DOHH2 (cell line): ENCODE measurements around the gene AIM2.

Experiments used
- H3F3A ChIP-seq: fragments of 200-600 bp; sonication (generic), shearing (Covaris generic); 2 replicates; pipeline ENCODE4 v1.6.0; 2016; ENCODE audit warnings: antibody characterized with exemption, mild to moderate bottlenecking; ENCODE audit not compliant: control insufficient read depth, insufficient read depth
- H3K27ac ChIP-seq: fragments of 200-600 bp; sonication (generic); 2 replicates; pipeline ENCODE4 v1.5.1; 2014; ENCODE audit warnings: low read depth, mild to moderate bottlenecking, low read length, moderate library complexity
- H3K27me3 ChIP-seq: fragments of 200-600 bp; sonication (generic); 2 replicates; pipeline ENCODE4 v1.6.1; 2014; ENCODE audit warnings: mild to moderate bottlenecking, low read length, mixed read lengths; ENCODE audit not compliant: control insufficient read depth
- H3K36me3 ChIP-seq: fragments of 200-600 bp; sonication (generic); 2 replicates; pipeline ENCODE4 v1.6.1; 2014; ENCODE audit warnings: mild to moderate bottlenecking, low read length, moderate library complexity, mixed read lengths; ENCODE audit not compliant: control insufficient read depth
- H3K4me1 ChIP-seq: fragments of 200-600 bp; sonication (generic); 2 replicates; pipeline ENCODE4 v1.6.1; 2014; ENCODE audit warnings: mild to moderate bottlenecking, low read length, mixed read lengths; ENCODE audit not compliant: control insufficient read depth
- H3K4me2 ChIP-seq: fragments of 200-600 bp; sonication (generic); 2 replicates; pipeline ENCODE4 v1.6.0; 2014; ENCODE audit warnings: mild to moderate bottlenecking, low read length, moderate library complexity
- H3K4me3 ChIP-seq: fragments of 200-600 bp; sonication (generic); 2 replicates; pipeline ENCODE4 v1.5.1; 2014; ENCODE audit warnings: mild to moderate bottlenecking, low read length, mixed read lengths
- H3K79me2 ChIP-seq: fragments of 200-600 bp; sonication (generic); 2 replicates; pipeline ENCODE4 v1.6.1; 2014; ENCODE audit warnings: mild to moderate bottlenecking, low read length, mixed read lengths; ENCODE audit not compliant: control insufficient read depth
- H3K9me2 ChIP-seq: fragments of 200-600 bp; sonication (generic); replicated peaks from 2 replicates; pipeline ENCODE4 v1.6.1; 2014; ENCODE audit warnings: mild to moderate bottlenecking, low read length, mixed read lengths; ENCODE audit not compliant: control insufficient read depth
- H3K9me3 ChIP-seq: fragments of 200-600 bp; sonication (generic); 2 replicates; pipeline ENCODE4 v1.6.1; 2014; ENCODE audit warnings: antibody characterized with exemption, low read length, mixed read lengths; ENCODE audit not compliant: control insufficient read depth, insufficient read depth
- H4K20me1 ChIP-seq: fragments of 200-600 bp; sonication (generic); 2 replicates; pipeline ENCODE4 v1.6.0; 2014; ENCODE audit warnings: low read depth, mild to moderate bottlenecking, antibody characterized with exemption, low read length, moderate library complexity; ENCODE audit not compliant: control insufficient read depth, insufficient read depth
- EZH2phosphoT487 ChIP-seq: fragments of 200-600 bp; sonication (generic); IDR thresholded peaks from 2 replicates; pipeline ENCODE4 v1.6.1; 2017; ENCODE audit warnings: borderline replicate concordance, mild to moderate bottlenecking, antibody characterized with exemption, low read length, moderate library complexity, mixed read lengths
- TF ChIP-seq, protein P1 (sequence below): fragments of 200-600 bp; sonication (generic); IDR thresholded peaks from one replicate; pipeline ENCODE4 v1.5.1; 2014; ENCODE audit warnings: antibody characterized with exemption, mild to moderate bottlenecking, low read depth, low read length; ENCODE audit not compliant: poor library complexity, severe bottlenecking

The AIM2 gene

DNA sequence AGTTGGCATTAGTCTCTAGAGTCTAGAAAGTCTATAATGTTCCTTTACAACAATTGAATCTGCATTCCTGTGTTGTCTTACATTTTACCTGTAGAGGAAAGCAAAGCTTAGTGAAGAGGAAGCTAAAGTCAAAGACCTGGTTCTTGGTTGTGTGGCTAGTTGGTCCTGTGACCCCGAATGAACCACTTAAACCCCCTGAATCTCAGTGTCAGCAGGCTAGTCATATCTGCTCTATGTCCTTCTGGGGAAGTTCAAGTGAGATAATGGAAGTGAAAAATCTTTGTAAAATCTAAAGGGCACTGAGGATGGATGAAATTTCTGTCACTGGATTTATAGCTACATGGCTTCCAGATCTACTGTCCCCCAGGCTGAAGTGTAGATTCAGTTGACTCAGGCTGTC, 24.0 kb upstream of the AIM2 start:
- H3K4me2 ChIP-seq, result no peak overlapping the region
- no peak for TF ChIP-seq EZH2phosphoT487
- TF ChIP-seq, protein P1, sequence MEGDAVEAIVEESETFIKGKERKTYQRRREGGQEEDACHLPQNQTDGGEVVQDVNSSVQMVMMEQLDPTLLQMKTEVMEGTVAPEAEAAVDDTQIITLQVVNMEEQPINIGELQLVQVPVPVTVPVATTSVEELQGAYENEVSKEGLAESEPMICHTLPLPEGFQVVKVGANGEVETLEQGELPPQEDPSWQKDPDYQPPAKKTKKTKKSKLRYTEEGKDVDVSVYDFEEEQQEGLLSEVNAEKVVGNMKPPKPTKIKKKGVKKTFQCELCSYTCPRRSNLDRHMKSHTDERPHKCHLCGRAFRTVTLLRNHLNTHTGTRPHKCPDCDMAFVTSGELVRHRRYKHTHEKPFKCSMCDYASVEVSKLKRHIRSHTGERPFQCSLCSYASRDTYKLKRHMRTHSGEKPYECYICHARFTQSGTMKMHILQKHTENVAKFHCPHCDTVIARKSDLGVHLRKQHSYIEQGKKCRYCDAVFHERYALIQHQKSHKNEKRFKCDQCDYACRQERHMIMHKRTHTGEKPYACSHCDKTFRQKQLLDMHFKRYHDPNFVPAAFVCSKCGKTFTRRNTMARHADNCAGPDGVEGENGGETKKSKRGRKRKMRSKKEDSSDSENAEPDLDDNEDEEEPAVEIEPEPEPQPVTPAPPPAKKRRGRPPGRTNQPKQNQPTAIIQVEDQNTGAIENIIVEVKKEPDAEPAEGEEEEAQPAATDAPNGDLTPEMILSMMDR, result no peak
- H3K27me3 ChIP-seq, result peaks cover 23% of the 10 kb centered on the region
- no peaks in the 10 kb centered on the region for H3K79me2 ChIP-seq
- H3K36me3 ChIP-seq, result no peaks in the 10 kb centered on the region
- H3K27ac ChIP-seq, result no peak overlapping the region
- no peak overlapping the region for H3K4me3 ChIP-seq
- no peaks in the 10 kb centered on the region for H3K4me1 ChIP-seq
- no peaks in the 10 kb centered on the region for H3K9me3 ChIP-seq
- H4K20me1 ChIP-seq, result no peaks in the 10 kb centered on the region
- H3F3A ChIP-seq, result no peaks in the 10 kb centered on the region
- no peaks in the 10 kb centered on the region for H3K9me2 ChIP-seq

DNA sequence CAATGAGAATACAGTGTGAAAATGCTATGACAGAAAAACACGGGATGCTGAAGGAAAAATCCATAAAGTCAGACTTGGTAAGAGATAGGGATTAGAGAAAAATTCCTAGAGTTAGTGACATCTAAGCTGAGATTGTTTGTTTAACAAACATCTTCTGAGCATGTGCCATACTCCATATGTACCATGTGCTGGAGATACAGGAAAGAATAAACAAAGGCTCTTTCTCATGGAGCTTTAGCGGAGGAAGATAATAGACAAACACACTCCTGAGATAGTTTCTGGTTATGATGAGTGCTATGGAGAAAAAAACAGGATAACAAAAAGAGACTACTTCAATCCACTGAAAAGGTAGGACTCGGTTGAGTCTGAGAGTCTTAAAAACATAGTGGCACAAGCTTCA, 22.0 kb upstream of the AIM2 start:
- TF ChIP-seq, protein P1, result no peak
- TF ChIP-seq EZH2phosphoT487, result no peak
- Histone ChIP-seq H3K27ac (no peak overlapping the region), H4K20me1 (no peaks in the 10 kb centered on the region), H3K9me2 (no peaks in the 10 kb centered on the region), H3F3A (no peaks in the 10 kb centered on the region), H3K4me3 (no peak overlapping the region), H3K9me3 (no peaks in the 10 kb centered on the region), H3K4me2 (no peak overlapping the region), H3K36me3 (no peaks in the 10 kb centered on the region), H3K27me3 (peaks cover 23% of the 10 kb centered on the region), H3K79me2 (no peaks in the 10 kb centered on the region), H3K4me1 (no peaks in the 10 kb centered on the region)

DNA sequence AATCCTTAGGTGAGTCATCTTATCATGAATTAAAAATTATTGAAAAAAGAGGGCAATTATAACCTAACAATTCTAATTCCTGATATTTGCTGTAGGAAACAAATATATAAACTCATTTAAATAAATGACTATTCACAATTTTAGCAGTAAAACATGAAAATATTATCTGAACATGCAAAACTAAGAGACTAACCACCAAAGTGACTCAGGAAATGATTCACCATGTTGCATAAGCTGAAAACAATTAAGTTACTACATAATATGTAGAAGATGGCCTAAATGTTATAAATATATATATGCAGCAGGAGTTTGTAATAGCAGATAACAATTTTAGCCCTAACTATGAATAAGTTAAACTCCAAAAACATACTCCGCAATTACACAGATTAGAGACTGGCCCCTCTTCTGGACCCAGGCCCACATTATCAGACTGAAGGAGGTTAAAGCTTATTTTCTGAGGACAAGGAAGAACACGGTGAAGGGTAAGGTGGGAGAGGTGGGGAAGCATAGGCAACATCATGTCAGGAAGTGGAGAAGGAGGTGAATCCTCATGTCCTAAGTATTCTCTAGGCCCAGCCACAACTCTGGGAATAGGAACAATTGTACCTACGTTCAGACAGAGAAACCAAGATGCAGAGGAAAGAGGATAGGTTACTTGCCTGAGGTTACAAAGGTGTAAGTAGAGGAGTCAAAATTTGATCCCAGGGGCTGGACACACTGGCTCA, 15.6 kb upstream of the AIM2 start:
- H3K27ac ChIP-seq, result no peak overlapping the region
- H3K4me2 ChIP-seq, result no peak overlapping the region

More for the DNA sequence above, 15.6 kb upstream of the AIM2 start:
- no peak overlapping the region for H3K4me3 ChIP-seq
- H3K79me2 ChIP-seq, result no peaks in the 10 kb centered on the region
- H4K20me1 ChIP-seq, result no peaks in the 10 kb centered on the region
- no peaks in the 10 kb centered on the region for H3K9me2 ChIP-seq
- H3K4me1 ChIP-seq, result peaks cover 13% of the 10 kb centered on the region
- TF ChIP-seq EZH2phosphoT487, result no peak
- TF ChIP-seq, protein P1, result no peak
- H3K36me3 ChIP-seq, result no peaks in the 10 kb centered on the region
- no peaks in the 10 kb centered on the region for H3K9me3 ChIP-seq
- peaks cover 10% of the 10 kb centered on the region; the same call in 1 of the 2 replicates for H3K27me3 ChIP-seq
- H3F3A ChIP-seq, result no peaks in the 10 kb centered on the region
